Stimulated activated CD8-positive, alpha-beta memory T cell treated with anti-CD3 and anti-CD28 coated beads, Interleukin-15, amount 100 ng/mL, for 1 hour (primary cell): ENCODE data around the gene C8B.

Source experiments
- DNase-seq: peaks from one replicate; pipeline ENCODE4 v3.0.0-alpha.2; 2020; ENCODE audit warnings: low read depth

Gene C8B

DNA sequence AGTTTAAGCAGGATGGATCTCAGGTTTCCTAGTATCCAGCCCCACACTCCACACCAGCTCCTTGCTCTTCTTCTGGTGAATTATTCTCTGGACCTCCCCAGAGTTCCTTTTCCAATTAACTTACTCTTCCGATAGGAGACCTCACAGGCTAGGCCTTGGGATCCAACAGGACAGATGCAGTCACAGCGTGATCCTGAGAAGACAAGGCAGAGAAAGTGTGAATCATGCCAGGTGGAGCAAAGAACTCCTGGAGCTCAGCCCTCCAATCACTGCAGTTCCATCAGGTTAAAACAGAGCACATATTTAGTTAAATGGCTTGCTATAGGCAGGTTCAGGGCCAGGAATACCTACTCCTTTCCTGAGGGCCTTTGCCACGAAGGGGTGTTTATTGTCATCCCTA, 34.1 kb downstream of the C8B start:
- no peak for DNase-seq

DNA sequence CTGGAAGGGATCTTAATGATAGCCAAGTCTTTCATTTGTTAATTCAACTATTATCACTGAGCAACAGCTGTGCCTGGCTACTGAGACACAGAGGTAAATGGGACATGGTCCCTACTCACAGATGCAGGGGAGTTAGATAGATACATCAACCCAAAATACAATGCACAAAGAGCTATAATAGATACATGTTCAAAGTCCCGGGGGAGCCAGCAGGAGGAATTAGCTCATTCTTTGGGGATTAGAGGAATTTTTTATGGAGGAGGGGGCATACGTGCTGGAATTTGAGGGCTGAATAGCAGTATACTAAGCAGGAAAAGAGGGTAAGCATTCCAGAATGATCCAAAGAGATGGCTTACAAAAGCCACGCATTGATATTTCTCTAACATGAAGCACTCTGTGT, 34.6 kb downstream of the C8B start:
- DNase-seq: no peak

DNA sequence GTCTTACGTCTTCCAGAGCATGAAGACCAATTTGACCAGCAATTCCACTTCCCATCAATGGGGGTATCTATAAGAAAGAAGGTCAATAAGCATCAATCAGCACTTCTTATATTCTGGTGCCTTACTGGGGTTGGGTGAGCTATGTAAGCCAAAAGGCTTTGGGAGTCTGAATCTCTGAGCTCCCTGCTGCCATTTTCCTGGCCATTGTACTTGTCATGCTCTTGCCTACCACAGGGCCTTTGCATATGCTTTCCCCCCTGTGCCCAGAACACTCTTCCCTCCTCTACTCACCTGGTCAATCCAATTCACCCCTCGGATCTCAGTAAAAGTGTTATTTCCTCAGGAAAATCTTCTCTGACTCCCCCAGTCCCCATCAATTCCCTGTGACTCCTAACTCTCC, 36.3 kb downstream of the C8B start:
- no peak for DNase-seq

DNA sequence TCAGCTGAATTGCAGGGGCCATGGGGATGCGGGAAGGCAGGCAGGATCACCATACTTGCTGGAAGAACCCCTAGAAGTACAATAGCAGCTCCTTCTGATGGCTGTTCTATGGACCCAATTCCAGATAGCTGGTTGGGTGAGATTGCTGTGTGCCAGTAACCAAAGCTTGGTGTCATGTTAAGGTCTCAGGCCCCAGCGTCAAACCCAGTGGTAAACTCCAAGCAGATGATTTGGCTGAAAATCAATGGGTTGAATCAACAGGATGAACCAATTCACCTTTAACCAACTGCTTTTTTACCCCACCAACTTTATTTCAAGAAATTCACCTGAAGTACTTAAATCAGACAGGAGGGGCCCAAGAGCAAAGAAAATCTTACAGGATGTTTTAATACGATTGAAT, 37.8 kb downstream of the C8B start:
- no peak for DNase-seq

DNA sequence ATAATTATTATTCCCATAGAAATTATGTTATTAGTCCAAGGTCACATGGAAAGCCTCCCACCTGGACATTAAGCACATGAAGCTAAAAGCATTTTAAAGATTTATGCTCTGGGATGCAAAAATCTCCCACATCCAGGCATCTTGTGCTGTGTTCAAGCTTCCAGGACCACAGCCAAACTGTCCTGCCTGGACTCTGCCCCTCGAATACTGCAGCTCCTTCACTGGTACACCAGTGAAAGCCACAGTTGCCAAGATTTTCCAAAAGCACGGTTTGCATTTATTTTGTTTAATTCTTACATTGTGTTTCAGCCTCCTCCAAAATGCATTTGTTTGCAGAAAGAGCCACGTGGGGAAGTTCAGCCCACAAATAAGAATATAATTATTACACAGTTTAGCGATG, 38.6 kb downstream of the C8B start:
- DNase-seq: no peak

DNA sequence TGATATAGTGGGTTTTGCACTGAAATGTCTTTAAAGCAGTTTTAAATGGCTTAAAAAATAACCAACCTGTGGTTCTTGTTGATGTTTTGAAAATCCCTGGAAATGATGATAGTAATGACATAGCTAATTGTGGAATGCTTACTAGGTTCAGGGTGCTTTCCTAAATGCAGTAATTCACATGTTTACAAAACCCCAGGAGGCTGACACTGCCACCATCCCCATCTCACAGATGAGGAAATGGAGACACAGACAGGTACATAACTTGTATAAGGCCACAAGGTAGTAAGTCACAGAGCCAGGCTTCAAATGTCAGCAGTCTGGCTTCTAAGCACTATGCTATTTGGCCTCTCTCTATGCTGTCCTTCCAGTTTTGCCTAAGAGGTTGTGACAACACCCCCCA, 40.6 kb downstream of the C8B start:
- DNase-seq: no peak

DNA sequence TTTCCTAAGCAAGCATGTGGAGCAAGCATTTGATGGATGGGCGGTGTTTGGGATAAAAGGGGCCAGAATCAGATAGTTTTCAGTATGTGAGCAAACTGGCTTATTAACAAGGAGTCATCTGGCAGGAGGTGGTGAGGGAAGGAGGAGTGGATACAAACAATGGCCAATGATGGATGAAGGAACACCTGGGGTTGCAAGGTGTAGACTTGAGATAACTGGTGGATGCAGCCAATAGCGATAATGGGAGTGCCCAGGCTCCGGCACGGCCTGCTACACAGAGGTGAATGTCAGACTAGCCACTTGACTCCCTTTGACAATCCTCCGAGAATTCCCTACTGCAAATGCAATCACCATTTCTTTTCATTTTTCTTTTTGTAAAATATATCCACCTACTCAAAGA, 41.7 kb downstream of the C8B start:
- no peak for DNase-seq

DNA sequence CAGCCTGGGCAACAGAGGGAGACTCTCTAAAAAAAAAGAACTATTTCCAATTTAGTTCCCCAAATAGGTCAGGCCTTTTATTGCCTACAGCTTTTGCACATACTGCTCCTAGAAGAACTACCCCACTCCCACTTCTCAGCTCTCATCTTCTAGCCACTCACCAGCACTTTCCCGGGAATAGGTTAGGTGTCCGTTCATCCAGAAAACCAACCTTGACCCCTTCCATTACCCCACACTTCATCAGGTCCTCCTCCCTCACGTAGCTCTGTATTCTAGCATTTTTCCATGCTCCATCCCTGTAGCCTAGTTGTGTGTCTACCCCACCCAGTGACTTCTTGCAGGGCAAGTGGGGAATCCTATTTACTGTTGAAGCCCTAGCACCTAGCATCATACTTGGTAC, 42.6 kb downstream of the C8B start:
- no peak for DNase-seq

DNA sequence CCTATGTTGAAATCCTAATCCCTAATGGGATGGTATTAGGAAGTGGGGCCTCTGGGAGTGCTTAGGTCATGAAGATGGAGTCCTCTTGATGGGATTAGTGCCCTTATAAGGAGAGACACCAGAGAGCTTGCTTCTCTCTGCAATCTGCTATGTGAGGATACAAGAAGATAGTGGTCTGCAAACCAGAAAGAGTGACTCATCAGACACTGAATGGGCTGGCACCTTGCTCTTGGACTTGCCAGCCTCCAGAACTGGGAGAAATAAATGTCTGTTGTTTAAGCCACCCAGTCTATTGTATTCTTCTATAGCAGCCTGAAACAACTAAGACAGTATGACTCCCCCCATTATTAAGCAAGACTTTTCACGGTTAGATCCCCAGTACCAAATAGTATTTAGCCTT, 43.3 kb downstream of the C8B start:
- DNase-seq: no peak

DNA sequence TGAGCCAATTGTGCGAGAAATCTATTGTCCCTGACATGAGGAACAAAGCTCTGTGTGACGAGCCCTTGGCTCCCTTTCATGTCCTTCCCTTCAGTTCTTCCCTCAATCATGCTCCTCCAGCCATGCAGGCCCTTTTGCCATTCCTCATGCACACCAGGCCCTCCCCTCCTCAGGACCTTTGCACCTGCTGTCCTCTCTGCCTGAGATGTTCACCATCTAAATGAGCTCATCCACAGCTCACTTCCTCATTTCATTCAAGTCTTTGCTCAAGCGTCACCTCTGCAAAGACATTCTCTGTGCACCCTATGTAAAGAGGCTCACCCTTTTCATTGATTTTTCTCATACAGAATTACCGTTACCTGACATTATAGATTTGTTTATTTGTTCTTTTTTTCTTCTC, 43.7 kb downstream of the C8B start:
- DNase-seq: no peak

DNA sequence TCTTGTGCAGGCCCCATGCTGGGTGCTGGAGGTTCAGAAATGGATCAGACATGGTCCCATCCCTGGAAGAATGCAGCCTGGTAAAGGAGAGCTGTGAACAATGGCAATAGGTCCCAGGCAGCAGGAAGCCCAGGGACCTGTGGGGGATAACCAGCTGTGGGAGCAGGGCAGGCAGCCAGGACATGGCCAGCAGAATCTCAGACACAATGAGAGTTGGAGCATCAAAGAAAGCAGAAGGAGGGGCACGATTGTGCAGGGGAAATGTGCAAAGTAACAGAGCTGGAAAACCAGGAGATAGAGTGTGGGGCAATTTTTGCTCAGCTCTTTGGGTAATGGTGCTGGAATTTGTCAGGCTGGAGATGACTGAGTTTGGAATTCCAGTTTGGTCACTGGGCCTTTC, 44.3 kb downstream of the C8B start:
- DNase-seq: no peak

DNA sequence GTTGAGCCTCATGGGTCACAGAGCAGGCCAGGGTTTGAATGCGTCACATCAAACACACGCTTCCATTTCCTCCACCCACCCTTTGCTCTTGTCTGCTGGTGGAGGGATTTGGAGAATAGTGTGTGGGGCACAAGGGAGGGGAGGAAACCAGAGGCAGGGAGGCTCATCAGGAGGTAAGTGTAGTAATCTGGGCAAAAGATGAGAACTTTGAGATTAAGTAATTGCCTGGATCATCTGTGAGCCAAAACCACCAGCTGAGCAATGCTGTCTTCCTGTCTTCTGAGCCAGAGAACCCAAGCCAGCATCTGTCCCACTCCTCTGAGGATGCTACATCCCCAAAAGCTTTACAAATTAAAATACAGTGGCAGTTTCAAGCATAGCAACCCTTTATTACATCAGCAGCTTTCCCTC, 45.2 kb downstream of the C8B start:
- no peak for DNase-seq

DNA sequence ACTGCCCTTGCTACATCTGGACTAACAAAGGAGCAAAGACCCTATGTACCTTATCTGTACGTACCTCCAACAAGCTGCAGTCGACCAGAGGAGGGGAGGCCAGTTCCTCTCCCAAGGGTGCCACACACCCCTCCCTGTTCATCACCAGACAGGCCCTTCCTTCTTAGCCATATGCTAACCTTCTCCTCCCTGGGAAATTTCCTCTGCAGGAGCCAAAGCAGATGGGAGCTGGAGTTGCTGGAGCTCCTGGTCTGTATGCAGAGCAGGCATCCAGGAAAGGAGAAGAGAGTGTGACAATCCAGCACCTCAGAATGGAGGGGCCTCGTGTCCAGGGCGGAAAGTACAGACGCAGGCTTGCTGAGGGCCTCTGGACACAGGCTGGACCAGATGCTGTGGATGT, 48.5 kb downstream of the C8B start:
- DNase-seq: no peak

DNA sequence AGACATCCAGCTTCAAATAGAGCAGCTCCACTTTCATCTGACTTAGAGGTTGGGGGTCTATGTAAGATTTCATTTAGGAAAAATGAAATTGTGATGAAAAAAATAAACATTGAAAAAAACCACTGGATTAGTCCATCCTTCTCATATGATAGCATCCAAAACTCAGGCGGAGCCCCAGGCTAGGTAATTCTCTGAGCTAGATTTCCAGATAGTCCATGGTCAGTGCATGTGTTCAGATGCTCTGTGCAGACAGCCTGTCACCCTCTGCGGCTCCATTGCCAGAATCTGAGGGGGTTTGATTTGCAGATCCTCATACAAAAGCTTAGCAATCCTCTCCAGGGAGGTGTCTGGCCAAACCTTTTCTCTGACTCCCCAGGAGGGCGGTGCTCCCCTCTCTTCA, 49.2 kb downstream of the C8B start:
- DNase-seq: no peak

DNA sequence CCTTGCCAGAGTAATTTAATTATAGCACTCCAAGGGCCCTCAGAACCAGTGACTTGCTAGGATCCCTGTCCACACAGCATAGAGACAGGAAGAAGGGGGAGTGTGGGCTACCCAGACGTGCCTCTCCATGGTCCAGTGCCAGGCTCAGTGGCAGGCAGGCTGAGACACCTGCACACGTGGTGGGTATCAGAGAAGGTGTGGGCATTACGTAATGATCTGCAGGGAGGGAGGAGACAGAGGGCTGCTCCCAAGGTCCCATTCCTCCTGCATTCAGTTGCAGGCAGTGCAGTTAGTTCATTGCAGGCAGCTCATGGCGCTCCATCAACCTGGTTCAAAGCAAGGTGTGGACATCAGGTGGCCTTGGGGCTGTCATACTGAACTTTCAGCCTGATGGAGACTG, 49.9 kb downstream of the C8B start:
- DNase-seq: no peak

DNA sequence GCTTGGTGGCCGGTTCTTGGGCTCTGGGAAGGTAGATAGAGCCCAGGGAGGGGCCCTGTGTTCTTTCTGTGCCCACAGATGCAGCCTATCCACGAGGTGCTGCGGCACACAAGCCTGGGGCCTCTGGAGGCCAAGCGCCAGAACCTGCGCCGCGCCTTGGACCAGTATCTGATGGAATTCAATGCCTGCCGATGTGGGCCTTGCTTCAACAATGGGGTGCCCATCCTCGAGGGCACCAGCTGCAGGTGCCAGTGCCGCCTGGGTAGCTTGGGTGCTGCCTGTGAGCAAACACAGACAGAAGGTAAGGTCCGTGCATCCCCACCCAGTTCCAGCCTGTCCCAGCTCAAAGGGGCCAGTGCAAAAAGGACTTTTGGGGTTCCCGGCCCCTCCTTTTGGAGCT, 53.5 kb downstream of the C8B start:
- DNase-seq: no peak

DNA sequence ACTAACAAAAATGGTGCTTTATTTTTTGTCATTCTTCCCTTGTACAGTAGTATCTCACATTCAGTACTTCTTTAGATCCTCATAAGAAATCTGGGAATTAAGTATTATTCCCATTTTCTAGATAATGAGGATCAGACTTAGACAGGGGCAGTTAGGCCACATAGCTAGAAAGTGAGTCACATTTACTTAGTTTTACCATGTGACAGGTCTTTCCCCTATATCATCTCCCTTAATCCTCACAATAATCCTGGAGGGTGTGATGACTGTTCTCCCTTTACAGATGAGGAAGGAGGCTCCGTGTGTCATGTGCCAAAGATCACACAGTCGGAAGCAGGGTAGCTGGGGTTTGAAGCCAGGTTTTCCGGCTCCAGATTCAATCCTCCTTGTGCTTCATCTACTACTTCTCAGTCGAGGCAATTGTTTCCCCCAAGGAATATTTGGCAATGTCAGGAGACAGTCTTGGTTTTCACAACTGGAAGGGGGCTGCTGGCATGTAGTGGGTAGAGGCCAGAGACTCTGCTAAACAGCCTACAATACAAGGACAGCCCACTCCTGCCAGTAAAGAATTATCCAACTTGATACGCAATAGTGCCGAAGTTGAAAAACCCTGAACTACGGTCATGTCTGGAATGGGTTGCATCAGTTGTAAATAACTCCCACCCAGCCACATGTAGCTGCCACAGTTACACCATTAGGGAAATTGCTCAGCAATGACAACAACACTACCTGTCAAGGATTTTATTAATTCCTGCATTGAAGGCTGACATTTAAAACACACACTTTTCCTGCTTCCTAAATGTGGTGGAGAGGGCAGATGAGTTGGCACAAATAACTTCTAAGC, 54.5 kb downstream of the C8B start:
- DNase-seq: no peak

DNA sequence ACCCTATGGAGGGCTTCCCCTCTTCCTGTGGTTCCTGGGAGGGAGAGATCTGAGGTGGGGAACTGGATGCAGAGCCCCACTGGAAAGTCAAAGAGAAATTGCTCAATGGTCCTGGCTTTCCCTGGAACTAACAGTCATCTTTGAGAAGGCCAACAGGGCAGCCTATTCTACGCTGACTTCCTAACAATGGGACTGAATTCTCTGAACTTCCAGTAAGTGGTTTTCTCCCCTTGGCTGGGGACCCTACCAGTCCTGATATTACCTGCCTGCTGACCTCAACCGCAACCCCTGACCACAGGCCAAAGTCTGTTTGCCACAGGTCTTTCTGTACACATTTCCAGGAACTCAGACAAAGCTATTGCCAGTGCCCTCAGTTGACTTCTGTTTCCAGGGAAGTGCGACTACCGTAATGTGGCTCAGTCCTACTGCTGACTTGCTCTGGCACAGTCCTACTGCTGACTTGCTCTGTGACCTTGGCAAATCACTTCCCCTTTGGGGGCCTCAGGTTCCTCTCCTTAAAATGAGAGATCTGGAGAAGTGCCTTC, 55.3 kb downstream of the C8B start:
- DNase-seq: no peak

DNA sequence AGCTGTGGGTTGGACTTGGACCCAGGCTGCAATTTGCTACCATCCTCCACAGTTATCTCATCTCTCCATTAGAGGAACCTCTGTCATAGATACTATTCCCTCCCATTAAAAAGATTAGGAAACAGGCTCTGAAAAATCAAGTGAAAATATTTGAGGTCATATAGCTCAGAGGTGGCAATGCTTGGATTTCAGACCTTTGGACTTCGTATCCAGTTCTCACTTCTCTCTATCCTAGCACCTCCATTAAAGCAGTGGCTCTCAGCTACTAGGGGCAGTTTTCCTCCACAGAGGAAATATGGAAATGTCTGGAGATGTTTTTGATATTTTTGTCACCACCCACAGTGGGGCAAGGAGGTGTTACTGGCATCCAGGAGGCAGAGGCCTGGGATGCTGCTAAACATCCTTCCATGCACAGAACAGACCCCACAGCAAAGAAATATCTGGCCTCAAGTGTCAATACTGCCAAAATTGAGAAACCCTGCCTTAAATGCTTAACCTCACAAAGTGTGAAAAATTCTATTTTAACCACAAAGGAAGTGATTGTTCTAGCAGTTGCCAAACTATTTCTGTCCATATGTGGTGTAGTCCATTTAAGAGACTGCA, 57.1 kb downstream of the C8B start:
- DNase-seq: no peak

DNA sequence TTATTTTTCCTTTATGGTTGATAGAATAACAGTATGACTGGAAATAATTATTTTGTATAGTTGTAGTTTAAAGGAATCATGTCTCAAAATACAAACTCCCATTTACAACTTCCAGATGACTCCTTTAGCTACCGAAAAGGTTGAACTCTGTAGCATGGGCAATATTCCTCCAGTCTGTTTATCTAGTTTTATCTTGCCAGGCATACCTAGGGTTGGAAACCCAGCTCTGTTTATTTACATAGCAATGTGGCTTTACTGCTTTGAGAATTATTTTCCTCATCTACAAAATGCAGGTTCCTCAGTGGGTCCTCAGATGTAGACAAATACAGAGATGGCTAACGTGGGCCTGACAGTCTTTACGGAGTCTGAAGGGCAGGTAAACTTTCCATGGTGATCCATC, 60.1 kb downstream of the C8B start:
- DNase-seq: no peak

DNA sequence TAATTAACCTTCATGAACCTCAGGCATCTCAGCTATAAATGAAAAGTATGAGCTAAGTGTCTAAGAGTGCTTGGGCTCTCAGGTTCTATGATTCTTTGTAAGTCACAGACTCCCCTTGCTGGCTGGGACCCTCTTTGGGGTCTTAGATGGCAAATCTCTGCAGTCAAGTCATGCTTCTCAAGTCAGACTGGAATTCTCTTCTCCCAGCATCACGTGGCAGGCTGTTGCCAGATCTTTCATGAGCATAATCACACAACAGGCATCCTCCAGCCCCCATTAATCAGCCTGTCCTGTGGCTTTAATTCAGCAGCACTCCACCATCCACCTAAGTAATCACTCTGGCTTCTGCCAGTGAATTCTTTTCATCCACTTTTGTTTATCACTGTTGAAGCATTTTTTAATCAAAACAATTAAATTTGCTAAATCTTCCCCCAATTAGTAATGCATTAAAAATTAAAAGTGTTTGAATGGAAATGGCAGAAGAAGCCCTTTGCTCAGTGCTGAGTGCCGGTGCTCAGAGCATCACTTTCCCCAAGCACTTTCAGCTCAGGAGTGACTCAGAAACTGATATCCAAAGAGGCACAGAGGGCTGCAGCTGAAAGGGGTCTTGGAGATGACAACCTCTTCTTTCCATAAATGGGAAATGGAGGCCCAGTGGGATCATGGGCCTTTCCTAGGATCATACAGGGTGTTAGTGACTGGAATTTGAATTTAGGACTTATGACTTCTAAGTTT, 61.0 kb downstream of the C8B start:
- no peak for DNase-seq

DNA sequence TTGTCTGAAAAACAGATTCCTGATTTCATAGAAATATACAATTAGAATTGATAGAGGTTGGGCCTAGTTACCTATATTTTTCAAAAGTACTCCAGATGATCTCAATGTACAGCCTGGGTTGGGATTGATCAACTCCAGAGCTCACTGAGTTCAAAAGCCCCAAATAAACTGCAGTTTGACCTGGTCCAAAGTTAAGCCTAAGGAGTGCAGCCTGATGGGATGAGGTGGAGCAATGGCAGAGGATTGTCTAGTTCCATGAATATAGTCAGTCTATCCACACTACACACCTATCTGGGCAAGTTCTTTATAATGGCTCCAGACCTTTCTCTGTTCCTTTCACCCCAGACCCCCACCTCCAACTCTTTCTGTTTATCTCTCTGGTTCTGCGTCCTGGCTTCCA, 62.0 kb downstream of the C8B start:
- DNase-seq: no peak

DNA sequence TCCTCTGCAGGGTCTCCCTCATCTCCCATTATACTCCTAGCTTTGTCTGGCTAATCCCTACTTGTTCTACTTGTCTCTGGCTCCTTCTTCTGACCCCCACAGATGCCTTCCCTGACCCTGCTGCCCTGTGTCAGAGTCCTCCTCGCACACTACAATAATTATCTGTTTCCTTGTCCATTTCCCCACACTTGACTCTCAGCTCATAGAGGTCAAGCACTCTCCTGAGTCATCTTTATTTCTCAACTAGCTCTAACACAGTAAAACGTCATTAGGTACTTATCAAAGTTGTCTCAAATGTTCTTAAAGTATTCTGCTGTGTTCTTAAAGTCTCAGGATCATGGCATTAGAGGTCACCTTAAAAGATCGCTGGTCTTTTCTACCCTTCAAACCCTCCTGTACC, 64.1 kb downstream of the C8B start:
- no peak for DNase-seq
